Panc1 (cell line): ENCODE results near the gene DFFA.

ENCODE experiments used
- POLR2AphosphoS5 ChIP-seq: IDR thresholded peaks from 2 replicates; pipeline ENCODE4 v1.6.1; 2012; ENCODE audit warnings: mild to moderate bottlenecking, low read depth, low read length, moderate library complexity
- SIN3A ChIP-seq: IDR thresholded peaks from 2 replicates; pipeline ENCODE4 v1.6.1; 2012; ENCODE audit warnings: low read depth, mild to moderate bottlenecking, low read length, moderate library complexity, borderline replicate concordance; ENCODE audit not compliant: insufficient read depth
- TCF7L2 ChIP-seq: IDR thresholded peaks from 2 replicates; pipeline ENCODE4 v1.6.1; 2011; ENCODE audit warnings: mild to moderate bottlenecking, low read depth, low read length, inconsistent platforms
- TF ChIP-seq, protein P1 (sequence below): fragments of 450-650 bp; IDR thresholded peaks from 2 replicates; pipeline ENCODE4 v1.5.1; 2017; ENCODE audit warnings: mild to moderate bottlenecking
- TF ChIP-seq, protein P2 (sequence below), 2 experiments: IDR thresholded peaks; 2 replicates each; pipeline ENCODE4 v1.6.1; 2011 to 2012; ENCODE audit warnings: low read depth in 2 of 2, control low read depth in 1 of 2, low read length in 1 of 2, mild to moderate bottlenecking in 1 of 2, moderate library complexity in 1 of 2; ENCODE audit not compliant: insufficient read depth in 1 of 2

DNA sequence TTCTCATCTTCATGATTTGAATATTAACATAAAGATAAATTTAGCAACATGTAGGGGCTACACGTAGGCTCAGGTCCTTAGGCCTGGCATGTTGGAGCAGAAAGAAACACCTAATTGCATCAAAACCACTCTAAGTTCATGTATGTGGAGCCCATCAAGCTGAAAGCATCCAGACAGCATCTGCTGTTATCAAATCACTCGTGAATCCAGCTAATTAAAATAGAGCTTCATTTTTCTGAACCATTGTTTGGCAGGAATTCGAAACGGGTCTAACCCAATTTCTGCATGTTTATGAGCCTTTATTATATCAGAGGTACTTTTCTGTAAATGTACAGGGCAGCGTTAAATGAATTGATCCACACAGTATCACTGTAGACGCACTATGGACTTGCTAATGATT, 48.2 kb upstream of the DFFA start:
- TF ChIP-seq, protein P1, sequence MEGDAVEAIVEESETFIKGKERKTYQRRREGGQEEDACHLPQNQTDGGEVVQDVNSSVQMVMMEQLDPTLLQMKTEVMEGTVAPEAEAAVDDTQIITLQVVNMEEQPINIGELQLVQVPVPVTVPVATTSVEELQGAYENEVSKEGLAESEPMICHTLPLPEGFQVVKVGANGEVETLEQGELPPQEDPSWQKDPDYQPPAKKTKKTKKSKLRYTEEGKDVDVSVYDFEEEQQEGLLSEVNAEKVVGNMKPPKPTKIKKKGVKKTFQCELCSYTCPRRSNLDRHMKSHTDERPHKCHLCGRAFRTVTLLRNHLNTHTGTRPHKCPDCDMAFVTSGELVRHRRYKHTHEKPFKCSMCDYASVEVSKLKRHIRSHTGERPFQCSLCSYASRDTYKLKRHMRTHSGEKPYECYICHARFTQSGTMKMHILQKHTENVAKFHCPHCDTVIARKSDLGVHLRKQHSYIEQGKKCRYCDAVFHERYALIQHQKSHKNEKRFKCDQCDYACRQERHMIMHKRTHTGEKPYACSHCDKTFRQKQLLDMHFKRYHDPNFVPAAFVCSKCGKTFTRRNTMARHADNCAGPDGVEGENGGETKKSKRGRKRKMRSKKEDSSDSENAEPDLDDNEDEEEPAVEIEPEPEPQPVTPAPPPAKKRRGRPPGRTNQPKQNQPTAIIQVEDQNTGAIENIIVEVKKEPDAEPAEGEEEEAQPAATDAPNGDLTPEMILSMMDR = no peak
- no peak for TF ChIP-seq POLR2AphosphoS5
- TF ChIP-seq, protein P2, sequence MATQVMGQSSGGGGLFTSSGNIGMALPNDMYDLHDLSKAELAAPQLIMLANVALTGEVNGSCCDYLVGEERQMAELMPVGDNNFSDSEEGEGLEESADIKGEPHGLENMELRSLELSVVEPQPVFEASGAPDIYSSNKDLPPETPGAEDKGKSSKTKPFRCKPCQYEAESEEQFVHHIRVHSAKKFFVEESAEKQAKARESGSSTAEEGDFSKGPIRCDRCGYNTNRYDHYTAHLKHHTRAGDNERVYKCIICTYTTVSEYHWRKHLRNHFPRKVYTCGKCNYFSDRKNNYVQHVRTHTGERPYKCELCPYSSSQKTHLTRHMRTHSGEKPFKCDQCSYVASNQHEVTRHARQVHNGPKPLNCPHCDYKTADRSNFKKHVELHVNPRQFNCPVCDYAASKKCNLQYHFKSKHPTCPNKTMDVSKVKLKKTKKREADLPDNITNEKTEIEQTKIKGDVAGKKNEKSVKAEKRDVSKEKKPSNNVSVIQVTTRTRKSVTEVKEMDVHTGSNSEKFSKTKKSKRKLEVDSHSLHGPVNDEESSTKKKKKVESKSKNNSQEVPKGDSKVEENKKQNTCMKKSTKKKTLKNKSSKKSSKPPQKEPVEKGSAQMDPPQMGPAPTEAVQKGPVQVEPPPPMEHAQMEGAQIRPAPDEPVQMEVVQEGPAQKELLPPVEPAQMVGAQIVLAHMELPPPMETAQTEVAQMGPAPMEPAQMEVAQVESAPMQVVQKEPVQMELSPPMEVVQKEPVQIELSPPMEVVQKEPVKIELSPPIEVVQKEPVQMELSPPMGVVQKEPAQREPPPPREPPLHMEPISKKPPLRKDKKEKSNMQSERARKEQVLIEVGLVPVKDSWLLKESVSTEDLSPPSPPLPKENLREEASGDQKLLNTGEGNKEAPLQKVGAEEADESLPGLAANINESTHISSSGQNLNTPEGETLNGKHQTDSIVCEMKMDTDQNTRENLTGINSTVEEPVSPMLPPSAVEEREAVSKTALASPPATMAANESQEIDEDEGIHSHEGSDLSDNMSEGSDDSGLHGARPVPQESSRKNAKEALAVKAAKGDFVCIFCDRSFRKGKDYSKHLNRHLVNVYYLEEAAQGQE (IDR thresholded peaks at IDR 0.05; ENCODE audit: insufficient read depth in 1 of 2, low read depth in 2 of 2, low read length in 1 of 2) = no peak
- TF ChIP-seq SIN3A = no peak
- no peak for TF ChIP-seq TCF7L2
